PC-9 (cell line): Measurements from ENCODE around the gene RNASE8.

Experiments
- EZH2 ChIP-seq: fragments of 200-600 bp; sonication (generic); IDR thresholded peaks from 2 replicates; pipeline ENCODE4 v1.8.0; 2017; ENCODE audit warnings: antibody characterized with exemption, low read depth
- TF ChIP-seq, protein P1 (sequence below): fragments of 200-600 bp; sonication (generic); conservative IDR thresholded peaks from 2 replicates; pipeline ENCODE4 v1.6.1; 2017; ENCODE audit warnings: mixed run types, antibody characterized with exemption, mild to moderate bottlenecking, moderate library complexity

DNA sequence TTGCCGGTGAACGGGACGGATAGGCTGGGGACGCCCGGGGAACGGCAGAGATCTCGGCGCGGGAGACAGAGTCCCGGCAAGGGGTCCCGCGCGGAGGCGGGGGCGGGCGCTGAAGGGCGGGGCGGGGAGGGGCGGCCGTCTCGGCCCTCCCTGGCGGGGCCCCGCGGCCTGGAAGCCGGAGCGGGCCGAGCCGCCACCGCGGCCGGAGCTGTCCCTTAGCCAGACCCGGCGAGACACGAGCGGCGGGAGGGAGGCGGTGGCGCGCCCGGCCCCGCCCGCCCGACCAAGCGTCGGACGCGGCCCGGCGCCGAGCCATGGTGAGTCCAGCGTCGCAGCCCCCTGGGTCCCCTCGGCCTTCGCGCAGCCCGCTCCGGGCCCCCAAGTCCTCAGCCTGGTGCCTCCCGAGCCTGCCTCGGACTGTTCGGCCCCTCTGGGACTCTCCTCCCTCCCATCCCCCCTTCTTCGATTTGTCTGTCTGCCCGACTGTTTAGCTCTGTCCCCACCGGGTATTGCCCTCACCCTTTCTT, 12.5 kb downstream of the RNASE8 start, which contains the start of gene ARHGEF40:
- TF ChIP-seq, protein P1, sequence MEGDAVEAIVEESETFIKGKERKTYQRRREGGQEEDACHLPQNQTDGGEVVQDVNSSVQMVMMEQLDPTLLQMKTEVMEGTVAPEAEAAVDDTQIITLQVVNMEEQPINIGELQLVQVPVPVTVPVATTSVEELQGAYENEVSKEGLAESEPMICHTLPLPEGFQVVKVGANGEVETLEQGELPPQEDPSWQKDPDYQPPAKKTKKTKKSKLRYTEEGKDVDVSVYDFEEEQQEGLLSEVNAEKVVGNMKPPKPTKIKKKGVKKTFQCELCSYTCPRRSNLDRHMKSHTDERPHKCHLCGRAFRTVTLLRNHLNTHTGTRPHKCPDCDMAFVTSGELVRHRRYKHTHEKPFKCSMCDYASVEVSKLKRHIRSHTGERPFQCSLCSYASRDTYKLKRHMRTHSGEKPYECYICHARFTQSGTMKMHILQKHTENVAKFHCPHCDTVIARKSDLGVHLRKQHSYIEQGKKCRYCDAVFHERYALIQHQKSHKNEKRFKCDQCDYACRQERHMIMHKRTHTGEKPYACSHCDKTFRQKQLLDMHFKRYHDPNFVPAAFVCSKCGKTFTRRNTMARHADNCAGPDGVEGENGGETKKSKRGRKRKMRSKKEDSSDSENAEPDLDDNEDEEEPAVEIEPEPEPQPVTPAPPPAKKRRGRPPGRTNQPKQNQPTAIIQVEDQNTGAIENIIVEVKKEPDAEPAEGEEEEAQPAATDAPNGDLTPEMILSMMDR: no peak
- no peak for TF ChIP-seq EZH2
